ENCODE results near the gene NF2.

NF2 gene

DNA sequence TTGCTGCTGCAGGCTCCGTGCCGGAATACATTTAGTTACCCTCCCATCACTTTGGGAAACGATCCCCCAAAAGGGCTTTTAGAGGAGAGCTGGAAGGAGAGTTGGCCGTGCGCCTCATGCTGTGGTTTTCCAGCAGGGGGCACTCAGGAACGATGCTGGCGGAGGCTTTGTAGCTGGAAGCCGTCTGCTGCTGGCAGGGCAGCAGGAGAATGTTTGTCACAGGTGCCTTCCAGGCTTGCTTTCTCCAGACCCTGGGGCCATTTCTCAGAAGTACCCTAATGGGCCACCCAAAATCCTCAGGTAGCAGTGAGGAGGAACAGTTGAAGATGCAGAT lies 86.4 kb downstream of the NF2 start:
- no peak for DNase-seq (ENCODE audit: extremely low read depth, low read depth)
- TF ChIP-seq, protein P1, sequence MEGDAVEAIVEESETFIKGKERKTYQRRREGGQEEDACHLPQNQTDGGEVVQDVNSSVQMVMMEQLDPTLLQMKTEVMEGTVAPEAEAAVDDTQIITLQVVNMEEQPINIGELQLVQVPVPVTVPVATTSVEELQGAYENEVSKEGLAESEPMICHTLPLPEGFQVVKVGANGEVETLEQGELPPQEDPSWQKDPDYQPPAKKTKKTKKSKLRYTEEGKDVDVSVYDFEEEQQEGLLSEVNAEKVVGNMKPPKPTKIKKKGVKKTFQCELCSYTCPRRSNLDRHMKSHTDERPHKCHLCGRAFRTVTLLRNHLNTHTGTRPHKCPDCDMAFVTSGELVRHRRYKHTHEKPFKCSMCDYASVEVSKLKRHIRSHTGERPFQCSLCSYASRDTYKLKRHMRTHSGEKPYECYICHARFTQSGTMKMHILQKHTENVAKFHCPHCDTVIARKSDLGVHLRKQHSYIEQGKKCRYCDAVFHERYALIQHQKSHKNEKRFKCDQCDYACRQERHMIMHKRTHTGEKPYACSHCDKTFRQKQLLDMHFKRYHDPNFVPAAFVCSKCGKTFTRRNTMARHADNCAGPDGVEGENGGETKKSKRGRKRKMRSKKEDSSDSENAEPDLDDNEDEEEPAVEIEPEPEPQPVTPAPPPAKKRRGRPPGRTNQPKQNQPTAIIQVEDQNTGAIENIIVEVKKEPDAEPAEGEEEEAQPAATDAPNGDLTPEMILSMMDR (IDR thresholded peaks at IDR 0.05; ENCODE audit: low read depth, low read length), result peak; percentile 84

DNA sequence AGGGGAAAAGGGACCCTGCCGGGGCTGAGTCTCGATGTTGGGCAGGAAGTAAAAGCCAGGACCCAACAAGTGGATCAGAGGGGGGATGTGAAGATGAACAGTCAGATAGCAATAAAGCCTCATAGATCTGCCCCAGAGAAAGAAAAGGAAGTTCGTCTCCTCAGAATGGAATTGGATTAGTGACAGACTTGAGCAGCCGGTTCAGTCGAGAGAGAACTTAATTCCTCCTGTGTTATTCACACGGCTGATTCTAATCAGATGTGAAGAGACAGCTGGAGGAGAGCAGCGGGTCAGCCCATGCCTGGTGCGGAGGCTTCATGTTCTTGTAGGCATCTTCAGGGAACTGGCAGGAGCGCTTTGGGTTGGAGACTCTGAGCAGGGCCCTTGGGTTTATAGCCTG lies 87.0 kb downstream of the NF2 start:
- TF ChIP-seq, protein P1 (IDR thresholded peaks at IDR 0.05; ENCODE audit: low read depth, low read length), result no peak
- no peak for DNase-seq (ENCODE audit: extremely low read depth, low read depth)

DNA sequence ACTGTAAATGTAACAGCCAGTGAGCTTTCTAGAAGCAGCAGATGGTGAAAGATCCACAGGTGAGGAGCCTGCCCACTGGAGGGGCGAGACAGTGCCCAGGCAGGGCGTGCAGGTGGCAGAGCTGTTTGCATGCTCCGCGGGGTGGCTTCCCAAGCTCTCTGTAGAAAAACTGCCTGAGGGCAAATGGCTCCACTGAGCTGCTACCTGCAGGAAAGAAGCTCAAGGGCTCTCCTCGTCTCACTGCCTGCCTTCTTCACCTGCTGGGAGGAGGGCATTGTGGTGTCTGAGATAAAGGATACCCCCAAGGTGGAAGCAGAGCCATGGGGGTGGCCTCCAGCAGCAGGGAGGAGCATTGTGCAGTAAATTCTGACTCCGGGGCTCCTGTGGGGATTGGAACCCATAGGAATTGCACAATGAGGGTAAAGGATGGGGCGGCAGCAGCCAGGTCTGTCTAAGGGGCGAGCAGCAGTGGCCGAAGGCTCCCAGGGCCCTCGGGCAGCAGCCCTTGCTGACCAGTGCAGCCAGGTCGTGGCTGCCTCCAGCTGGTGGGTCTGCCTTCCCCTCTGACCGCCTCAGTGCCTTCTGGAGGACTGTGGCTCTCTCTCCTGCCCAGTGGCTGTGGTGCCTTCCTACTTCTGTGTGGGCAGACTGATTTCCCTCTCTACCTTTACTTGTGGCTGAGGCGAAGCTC lies 88.3 kb downstream of the NF2 start:
- TF ChIP-seq, protein P1 (IDR thresholded peaks at IDR 0.05; ENCODE audit: low read depth, low read length), result no peak
- no peak for DNase-seq (ENCODE audit: extremely low read depth, low read depth)

DNA sequence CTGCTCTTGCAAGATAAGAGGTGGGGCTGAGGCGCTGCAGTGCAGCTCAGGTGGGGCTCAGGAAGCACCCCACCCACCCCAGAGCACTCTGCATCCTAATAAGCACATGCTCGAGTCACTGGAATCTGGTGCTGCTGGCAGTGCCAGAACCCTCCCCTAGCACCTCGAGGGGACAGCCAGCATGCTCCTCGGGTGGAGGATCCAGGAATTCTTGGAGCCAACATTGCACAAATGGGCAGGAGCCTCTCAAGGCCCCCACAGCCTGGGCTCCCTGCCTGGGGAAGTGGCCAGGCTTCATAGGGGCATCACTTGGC lies 88.9 kb downstream of the NF2 start:
- no peak for DNase-seq (ENCODE audit: extremely low read depth, low read depth)
- TF ChIP-seq, protein P1 (IDR thresholded peaks at IDR 0.05; ENCODE audit: low read depth, low read length), result no peak

DNA sequence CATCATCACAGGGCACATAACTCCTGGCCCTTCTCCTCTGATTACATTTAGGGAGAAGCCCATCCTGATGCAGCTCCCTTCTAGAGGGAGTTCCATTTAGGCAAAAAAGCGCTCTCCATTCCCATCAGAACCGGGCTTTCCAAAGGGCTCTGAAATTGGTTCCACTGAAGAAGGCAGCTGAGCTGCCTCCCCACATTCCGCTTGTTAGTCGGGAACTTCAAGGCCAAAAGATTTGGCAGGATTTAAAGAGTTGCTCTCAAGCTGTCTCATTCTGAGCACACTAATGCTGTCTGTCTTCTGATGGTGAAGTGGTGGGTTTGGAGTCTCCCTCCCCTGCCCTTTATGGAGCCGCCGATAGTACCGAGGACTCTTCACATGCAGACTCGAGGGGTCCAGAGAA lies 89.7 kb downstream of the NF2 start:
- DNase-seq (ENCODE audit: extremely low read depth, low read depth), result no peak
- TF ChIP-seq, protein P1 (IDR thresholded peaks at IDR 0.05; ENCODE audit: low read depth, low read length), result no peak

DNA sequence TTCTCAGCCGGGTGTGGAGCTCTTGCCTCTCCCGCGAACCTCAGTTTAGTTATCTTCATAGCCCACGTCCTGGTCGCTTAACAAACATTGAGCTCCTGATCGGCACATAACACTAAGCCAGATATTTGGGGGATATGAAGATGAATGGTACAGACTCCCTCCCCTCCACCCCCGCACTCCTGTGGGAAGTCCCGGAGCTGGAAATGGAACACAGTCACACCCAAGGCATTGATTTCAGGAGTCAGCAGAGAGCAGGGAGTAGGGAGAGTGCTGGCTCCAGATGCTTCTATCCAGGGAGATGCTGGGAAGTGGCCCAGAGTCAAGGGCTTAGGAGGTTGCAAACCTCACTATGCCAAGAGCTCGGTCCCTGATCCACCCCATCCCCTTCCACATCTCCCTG lies 90.2 kb downstream of the NF2 start:
- no peak for DNase-seq (ENCODE audit: extremely low read depth, low read depth)
- TF ChIP-seq, protein P1 (IDR thresholded peaks at IDR 0.05; ENCODE audit: low read depth, low read length), result no peak

DNA sequence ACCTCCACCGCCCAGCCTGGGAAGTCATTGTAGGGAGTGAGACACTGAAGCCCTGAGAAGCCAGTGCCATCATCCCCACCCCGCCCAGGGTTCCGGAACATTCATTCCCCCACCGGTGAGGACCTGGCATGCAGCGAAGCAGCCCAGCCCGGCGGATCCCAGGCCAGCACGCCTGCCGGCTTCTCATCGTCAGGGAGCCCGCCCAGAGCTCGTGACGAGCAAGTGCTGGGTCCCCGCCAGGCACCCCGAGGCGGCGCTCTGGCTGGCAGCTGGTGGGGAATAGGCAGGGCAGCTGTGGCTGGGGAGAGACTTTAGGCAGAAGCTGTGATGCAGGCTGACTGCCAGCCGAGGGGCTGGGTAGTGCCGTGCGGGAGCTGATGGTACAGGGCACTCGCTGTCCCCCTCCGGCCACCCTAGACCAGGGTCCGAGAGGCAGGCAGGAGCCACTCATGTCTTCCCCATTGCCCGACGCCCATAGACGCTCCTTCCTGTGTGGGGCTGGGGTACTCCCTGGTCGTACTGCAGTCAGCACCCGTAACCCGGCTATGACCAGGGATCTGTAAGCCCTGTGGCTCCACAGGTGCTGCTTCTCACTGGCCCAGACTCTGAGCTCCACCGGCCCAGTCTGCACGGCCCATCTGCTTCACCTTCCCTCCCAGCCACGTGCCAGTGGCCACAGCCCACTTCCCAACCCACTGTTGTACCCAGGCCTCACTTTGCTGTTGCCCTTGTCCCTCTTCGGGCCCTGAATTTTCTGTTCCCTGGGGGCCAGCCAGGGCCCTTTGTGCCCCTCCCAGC lies 91.9 kb downstream of the NF2 start:
- no peak for DNase-seq (ENCODE audit: extremely low read depth, low read depth)

More for the DNA sequence above, 91.9 kb downstream of the NF2 start:
- TF ChIP-seq, protein P1 (IDR thresholded peaks at IDR 0.05; ENCODE audit: low read depth, low read length), result no peak

All from AG09319 (cell line).